Activated CD4-positive, alpha-beta T cell treated with anti-CD3 and anti-CD28 coated beads for 36 hours (primary cell): ENCODE results near the gene SULT1B1. TPM values are rescaled to one million over a fixed set of nuclear protein-coding genes. Genes with fewer than 3 reads are reported as not detected.

Experiments
- ATAC-seq: fragments of 200-7000 bp; cut with Tn5 transposase; one replicate; pipeline ENCODE4 v1.10.0; 2021; ENCODE audit warnings: mild to moderate bottlenecking, moderate library complexity
- CTCF ChIA-PET: fragments of 350-600 bp; sonication (Branson Sonifier 250); formaldehyde crosslinking; loops from one replicate; lab custom pipeline; 2021; ENCODE audit warnings: antibody characterized with exemption; lab: Charles Lee
- POLR2A ChIA-PET: fragments of 350-600 bp; sonication (Branson Sonifier 250); formaldehyde crosslinking; loops from one replicate; lab custom pipeline; 2021; ENCODE audit warnings: antibody characterized with exemption, inconsistent platforms; lab: Charles Lee
- DNase-seq: peaks from one replicate; pipeline ENCODE4 v3.0.0-alpha.2; 2020
- H3K27ac Mint-ChIP-seq: one replicate; pipeline ENCODE4 v1.8.0; 2021; ENCODE audit warnings: mixed read lengths
- H3K27me3 Mint-ChIP-seq: one replicate; pipeline ENCODE4 v1.8.0; 2021; ENCODE audit warnings: mixed read lengths
- H3K36me3 Mint-ChIP-seq: one replicate; pipeline ENCODE4 v1.8.0; 2021; ENCODE audit warnings: low read depth, mixed read lengths
- H3K4me1 Mint-ChIP-seq: one replicate; pipeline ENCODE4 v1.8.0; 2021; ENCODE audit warnings: mixed read lengths
- H3K4me3 Mint-ChIP-seq: one replicate; pipeline ENCODE4 v1.8.0; 2021; ENCODE audit warnings: mild to moderate bottlenecking, moderate library complexity, mixed read lengths
- H3K9me3 Mint-ChIP-seq: one replicate; pipeline ENCODE4 v1.8.0; 2021; ENCODE audit warnings: low read depth, mixed read lengths
- intact Hi-C, 2 experiments: fragments of 100-400 bp; cut with DNase I in 1 of 2; cut with micrococcal nuclease in 1 of 2; formaldehyde crosslinking; loops; one replicate each; pipeline versions ENCODE4 v1.14.2 to v1.15.1; 2022 to 2024; cut with DNase I, micrococcal nuclease
- total RNA-seq, 2 experiments: library from RNA; stranded (reverse); gene quantifications; one replicate each; pipeline ENCODE4 v1.2.3, GENCODE V29; 2021

SULT1B1 gene
- 1 to 10 TPM; 2.8 to 2.9 TPM for total RNA-seq

DNA sequence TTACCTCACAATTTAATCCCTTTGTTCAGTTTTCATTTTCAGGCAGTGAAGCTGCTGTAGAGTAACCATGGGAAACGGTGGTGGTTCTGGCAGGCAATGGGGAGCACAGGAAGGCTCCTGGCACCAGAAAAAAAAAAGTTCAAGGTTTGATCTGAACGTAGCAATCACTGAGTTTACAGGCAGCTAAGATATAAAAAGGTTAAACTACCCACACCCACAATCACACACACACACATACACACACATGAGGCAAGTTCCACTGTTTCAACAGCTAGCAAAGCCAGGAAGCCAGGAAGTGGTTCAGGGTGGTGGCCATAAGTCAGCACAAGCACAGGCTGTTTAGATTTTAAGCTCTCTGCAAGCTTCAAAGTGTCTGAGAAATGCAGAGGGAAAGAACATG is at the start of gene SULT1B1:
TSS of gene SULT1B1 (minus strand) at position 166 of the 400 bp plus-strand sequence. CDS start 5,403 bp downstream, outside the sequence.
- intact Hi-C loops: no loop called here
- CTCF ChIA-PET: interaction anchor here (1.8 kb wide), 1 partner anchor 9 kb away, joined by 5 read pairs; no protein-coding TSS in a partner anchor

DNA sequence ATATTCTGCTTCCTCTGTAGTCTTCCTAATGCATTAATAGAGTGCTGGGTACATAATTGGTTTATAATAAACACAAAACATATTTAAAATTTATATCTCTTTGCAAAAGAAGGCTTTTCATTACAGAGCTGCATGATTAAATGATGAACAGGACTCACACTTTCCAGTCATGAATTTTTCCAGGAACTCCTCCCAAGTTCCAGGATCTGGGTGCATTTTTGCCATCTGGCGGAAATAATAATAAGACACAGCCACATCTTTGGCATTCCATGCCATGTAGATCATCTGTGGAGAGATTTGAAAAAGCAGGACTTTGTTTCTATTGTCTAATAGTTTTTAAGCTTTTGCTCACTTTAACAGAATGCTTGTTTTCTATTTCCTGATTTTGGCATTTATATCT is 40.2 kb upstream of the SULT1B1 start:
- Mint-ChIP-seq H3K27me3 (no peaks in the 10 kb centered on the region), H3K36me3 (no peaks in the 10 kb centered on the region), H3K27ac (no peak overlapping the region), H3K4me3 (no peak overlapping the region), H3K9me3 (no peaks in the 10 kb centered on the region), H3K4me1 (no peaks in the 10 kb centered on the region)
- POLR2A ChIA-PET: no interaction called here
- CTCF ChIA-PET: no interaction called here
- intact Hi-C loops: no loop called here
- no peak for DNase-seq
- ATAC-seq: no peak

More for the DNA sequence above, at the start of gene SULT1B1:
- Mint-ChIP-seq H3K27ac (peak within 1 kb of the TSS; percentile 96), H3K27me3 (no peaks in the 10 kb centered on the region), H3K4me3 (peak within 1 kb of the TSS; percentile 70), H3K9me3 (no peaks in the 10 kb centered on the region), H3K36me3 (peaks cover 1% of the 10 kb centered on the region), H3K4me1 (peaks cover 56% of the 10 kb centered on the region)
- POLR2A ChIA-PET: interaction anchor here (0.7 kb wide), 1 partner anchor 61 kb away, joined by 3 read pairs; no protein-coding TSS in a partner anchor
- ATAC-seq: peak; percentile 87
- peak; percentile 66 for DNase-seq

DNA sequence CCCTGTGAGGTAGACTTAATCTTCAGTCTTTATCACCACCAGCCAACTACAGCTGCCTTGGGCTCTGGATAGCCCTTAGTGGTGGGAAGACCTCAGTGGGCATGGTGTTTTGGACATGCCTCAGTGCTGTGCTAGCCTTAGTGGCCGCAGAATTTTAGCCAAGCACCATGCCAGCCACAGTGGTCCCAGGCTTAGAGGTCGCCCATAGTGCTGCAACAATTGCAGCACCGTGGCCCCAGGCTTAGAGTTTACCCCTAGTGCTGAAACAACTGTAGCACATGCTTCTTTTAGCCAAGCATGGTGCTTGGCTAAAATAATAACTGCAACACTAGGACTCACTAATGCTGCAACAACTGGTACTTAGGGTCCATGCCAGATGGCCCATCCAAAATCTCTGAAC is 38.9 kb upstream of the SULT1B1 start:
- H3K27me3 Mint-ChIP-seq: no peaks in the 10 kb centered on the region
- H3K4me3 Mint-ChIP-seq: no peak overlapping the region
- H3K9me3 Mint-ChIP-seq: no peaks in the 10 kb centered on the region
- ChIA-PET POLR2A (no interaction called here), CTCF (no interaction called here)
- intact Hi-C loops: no loop called here
- no peaks in the 10 kb centered on the region for H3K4me1 Mint-ChIP-seq
- DNase-seq (no peak), ATAC-seq (no peak)
- no peaks in the 10 kb centered on the region for H3K36me3 Mint-ChIP-seq
- H3K27ac Mint-ChIP-seq: no peak overlapping the region

DNA sequence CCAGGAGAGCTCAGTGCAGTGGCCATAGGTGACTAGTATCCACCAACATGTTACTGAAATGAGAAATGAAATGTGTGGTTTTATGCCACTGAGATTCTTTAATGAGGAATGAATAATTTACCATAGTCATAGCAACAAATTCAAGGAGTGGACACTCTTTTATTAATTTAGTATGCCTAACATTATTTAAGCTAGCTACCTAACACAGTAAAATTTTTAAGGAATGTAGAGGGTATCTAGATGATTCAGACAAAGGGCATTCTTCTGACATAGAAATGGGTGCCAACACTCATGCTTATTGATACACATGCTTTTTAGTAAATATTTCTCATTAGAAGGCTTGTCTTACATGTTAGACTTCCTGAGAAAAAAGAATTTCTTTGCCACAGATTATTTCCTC is 33.3 kb upstream of the SULT1B1 start:
- no peaks in the 10 kb centered on the region for H3K36me3 Mint-ChIP-seq
- CTCF ChIA-PET: interaction anchor here (1.2 kb wide), 1 partner anchor 21 kb away, joined by 4 read pairs; no protein-coding TSS in a partner anchor
- intact Hi-C loops: no loop called here
- no peaks in the 10 kb centered on the region for H3K4me1 Mint-ChIP-seq
- POLR2A ChIA-PET: no interaction called here
- no peak for DNase-seq
- no peak overlapping the region for H3K4me3 Mint-ChIP-seq
- no peaks in the 10 kb centered on the region for H3K9me3 Mint-ChIP-seq
- no peak overlapping the region for H3K27ac Mint-ChIP-seq
- no peaks in the 10 kb centered on the region for H3K27me3 Mint-ChIP-seq
- ATAC-seq: no peak

DNA sequence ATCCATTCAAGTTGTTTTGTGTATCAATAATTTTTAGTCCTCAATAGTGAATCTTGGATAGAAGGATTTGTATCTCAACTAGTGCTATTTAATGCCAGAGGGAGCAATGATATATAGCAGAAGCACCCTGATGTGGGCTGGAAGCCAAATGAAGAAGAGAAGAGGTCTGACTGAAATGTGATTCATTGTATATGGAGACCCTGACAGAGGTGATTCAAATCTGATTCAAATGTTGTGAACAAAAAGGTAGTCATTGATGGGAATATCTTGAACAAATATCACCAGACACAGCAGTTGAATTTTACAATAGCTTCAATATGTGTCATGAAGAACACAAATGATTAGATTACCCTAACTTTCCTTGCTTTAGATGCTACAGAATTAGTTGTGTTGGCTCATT is 27.5 kb upstream of the SULT1B1 start:
- no peak overlapping the region for H3K27ac Mint-ChIP-seq
- CTCF ChIA-PET: no interaction called here
- no peaks in the 10 kb centered on the region for H3K27me3 Mint-ChIP-seq
- intact Hi-C loops: loop anchor here in 1 of 2 experiments (5.0 kb wide), 1 partner anchor 76 kb away; no protein-coding TSS in a partner anchor
- POLR2A ChIA-PET: no interaction called here
- H3K9me3 Mint-ChIP-seq: peaks cover 4% of the 10 kb centered on the region
- DNase-seq (no peak), ATAC-seq (peak; percentile 51)
- no peaks in the 10 kb centered on the region for H3K36me3 Mint-ChIP-seq
- H3K4me3 Mint-ChIP-seq: no peak overlapping the region
- no peaks in the 10 kb centered on the region for H3K4me1 Mint-ChIP-seq

DNA sequence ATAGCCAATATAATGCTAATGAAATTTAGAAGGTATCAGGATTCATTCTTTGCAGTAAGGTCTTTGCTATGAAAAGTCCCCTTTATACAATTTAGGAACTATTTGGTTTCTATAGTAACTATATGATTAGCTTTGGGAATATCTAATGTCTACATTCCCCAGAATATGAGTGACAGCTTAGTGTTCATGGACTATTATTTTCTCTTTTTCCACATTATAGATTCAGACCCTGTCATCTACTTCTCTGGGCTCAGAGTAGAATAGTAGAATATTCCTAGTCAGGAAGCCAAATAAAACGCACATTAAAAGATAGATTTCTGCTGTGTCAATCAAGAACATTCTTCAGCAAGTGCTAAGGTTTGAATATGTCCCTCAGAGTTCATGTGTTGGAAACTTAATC is 26.1 kb upstream of the SULT1B1 start:
- H3K4me3 Mint-ChIP-seq: no peak overlapping the region
- intact Hi-C loops: loop anchor here in 1 of 2 experiments (5.0 kb wide), 1 partner anchor 74 kb away; no protein-coding TSS in a partner anchor

DNA sequence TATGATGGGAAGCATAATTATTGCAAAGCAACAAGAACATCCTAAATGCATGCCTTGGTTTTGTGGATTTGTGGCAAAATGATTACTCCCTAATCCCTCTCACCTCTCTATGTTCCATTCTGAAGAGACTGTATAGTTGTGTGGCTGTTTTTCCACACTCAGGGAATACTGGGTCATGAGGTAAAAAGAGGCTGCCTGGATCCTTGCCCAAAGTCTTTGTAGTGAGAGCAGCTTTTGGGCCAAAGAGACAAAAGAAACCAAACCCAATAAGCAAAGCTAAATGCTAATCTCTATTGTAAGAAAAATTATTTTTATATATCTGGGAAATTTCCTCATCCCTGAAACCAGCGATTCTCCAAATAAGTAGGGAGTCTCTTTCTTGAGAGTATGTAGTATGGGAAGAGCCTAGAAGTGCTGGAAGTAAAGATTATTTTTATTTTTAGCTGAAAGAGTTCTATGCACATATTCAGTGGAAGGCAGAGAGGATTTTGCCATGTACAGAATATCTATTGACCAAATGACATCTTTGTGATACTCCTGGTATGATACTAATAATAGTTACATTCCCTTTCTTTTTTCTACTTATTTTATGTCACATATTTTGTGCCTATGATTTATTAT is 24.9 kb upstream of the SULT1B1 start:
- ChIA-PET POLR2A (no interaction called here), CTCF (interaction anchor here (0.6 to 0.7 kb wide), 2 partner anchors 203 to 267 kb away, joined by 3 read pairs; no protein-coding TSS in a partner anchor)
- DNase-seq (no peak), ATAC-seq (no peak)
- intact Hi-C loops: loop anchor here in 1 of 2 experiments (5.0 kb wide), 1 partner anchor 73 kb away; no protein-coding TSS in a partner anchor
- H3K27ac Mint-ChIP-seq: no peak overlapping the region
- H3K4me1 Mint-ChIP-seq: no peaks in the 10 kb centered on the region
- peaks cover 4% of the 10 kb centered on the region for H3K9me3 Mint-ChIP-seq
- H3K4me3 Mint-ChIP-seq: no peak overlapping the region
- no peaks in the 10 kb centered on the region for H3K27me3 Mint-ChIP-seq
- no peaks in the 10 kb centered on the region for H3K36me3 Mint-ChIP-seq

More for the DNA sequence above, 26.1 kb upstream of the SULT1B1 start:
- Mint-ChIP-seq H3K36me3 (no peaks in the 10 kb centered on the region), H3K27ac (no peak overlapping the region), H3K27me3 (no peaks in the 10 kb centered on the region), H3K9me3 (peaks cover 4% of the 10 kb centered on the region), H3K4me1 (no peaks in the 10 kb centered on the region)
- ChIA-PET POLR2A (no interaction called here), CTCF (interaction anchor here (0.7 kb wide), 1 partner anchor 664 kb away, joined by 3 read pairs; no protein-coding TSS in a partner anchor)
- DNase-seq (no peak), ATAC-seq (no peak)

DNA sequence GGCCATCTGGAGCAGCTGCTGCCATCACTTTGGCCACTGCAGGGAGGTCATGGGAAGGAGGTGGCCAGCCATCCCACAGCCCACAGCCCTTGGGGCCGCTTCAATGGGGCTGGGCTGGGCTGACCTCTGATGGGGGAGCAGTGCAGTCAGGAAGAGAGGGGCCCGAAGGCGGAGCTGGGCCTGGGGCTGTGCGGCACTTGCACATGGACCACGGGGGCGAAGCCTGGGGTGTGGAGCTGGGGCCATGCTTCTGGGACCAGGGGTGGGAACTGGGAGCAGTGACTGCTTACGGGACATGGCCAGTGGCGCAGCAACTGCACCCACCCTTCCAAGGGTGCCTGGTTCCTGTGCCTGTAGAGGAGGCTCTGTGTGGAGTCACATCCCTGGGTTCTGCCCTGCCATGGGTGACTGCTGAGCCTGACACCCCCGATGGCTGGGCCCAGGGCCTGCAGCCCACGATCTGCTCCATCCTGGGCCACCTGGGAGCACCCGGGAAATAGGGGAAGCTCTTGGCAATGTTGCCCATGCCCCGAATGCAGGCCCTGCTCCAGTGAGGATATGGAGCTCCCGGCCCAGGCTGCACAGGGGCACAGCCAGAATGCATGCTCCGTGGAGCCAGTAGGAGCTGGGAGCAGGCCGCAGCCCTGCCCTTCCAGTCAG is 22.4 kb upstream of the SULT1B1 start:
- peaks cover 4% of the 10 kb centered on the region for H3K9me3 Mint-ChIP-seq
- no peaks in the 10 kb centered on the region for H3K27me3 Mint-ChIP-seq
- no peak overlapping the region for H3K4me3 Mint-ChIP-seq
- ChIA-PET POLR2A (no interaction called here), CTCF (interaction anchor here (0.6 kb wide), 1 partner anchor 92 kb away, joined by 3 read pairs; no protein-coding TSS in a partner anchor)
- H3K4me1 Mint-ChIP-seq: no peaks in the 10 kb centered on the region
- DNase-seq (no peak), ATAC-seq (no peak)
- intact Hi-C loops: no loop called here
- H3K36me3 Mint-ChIP-seq: no peaks in the 10 kb centered on the region
- H3K27ac Mint-ChIP-seq: no peak overlapping the region

DNA sequence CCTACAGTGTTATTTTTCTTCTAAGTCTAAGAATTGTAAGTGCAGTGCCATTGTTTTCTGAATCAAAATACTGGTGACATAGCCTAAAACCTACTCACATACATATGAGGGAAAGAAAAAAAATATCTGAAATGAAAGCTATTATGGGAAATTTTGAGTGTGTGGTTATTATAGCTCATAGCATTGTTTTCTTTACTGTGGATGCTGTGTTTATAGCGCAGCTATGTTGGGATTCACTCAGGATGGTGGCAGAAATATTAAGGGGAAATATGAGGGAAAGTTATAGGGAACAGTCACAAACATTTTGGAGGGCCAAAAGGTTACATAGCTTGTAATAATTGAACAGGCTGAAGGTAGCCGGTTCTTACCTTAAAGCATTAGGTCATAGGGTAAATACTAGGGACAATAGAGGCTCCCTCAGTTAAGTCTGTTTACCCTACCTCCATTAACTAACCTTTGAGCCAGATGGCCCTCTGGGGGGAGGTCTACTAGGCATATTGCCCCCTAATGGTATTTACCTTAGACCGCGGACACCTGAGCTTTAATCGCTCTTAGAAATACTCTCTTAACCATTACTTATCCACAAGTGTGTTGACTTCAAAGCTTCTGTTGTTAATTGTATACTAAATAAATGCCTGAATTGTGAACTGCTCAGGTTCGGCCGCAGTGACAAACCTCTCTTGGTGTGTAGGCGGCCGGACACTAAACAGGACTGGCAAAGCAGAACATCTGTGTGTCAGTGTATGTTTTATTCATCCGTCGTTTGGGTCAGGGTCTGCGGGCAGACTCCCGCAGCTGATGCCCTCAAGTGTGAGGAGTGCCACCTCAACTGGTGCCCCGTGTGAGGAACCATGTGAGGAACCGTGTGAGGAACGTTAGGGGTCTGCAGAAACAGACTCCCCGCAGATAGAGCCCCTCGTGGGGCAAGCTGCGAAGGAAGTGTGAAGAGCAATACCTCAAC is 21.3 kb upstream of the SULT1B1 start:
- H3K27me3 Mint-ChIP-seq: no peaks in the 10 kb centered on the region
- H3K27ac Mint-ChIP-seq: no peak overlapping the region
- peaks cover 4% of the 10 kb centered on the region for H3K9me3 Mint-ChIP-seq
- H3K4me3 Mint-ChIP-seq: no peak overlapping the region
- DNase-seq: no peak
- no peaks in the 10 kb centered on the region for H3K4me1 Mint-ChIP-seq
- ATAC-seq: no peak
- H3K36me3 Mint-ChIP-seq: no peaks in the 10 kb centered on the region
- ChIA-PET POLR2A (interaction anchor here (0.6 kb wide), 1 partner anchor 377 kb away, joined by 7 read pairs; no protein-coding TSS in a partner anchor), CTCF (interaction anchor here (0.7 kb wide), 1 partner anchor 31 kb away, joined by 3 read pairs; no protein-coding TSS in a partner anchor)
- intact Hi-C loops: no loop called here

DNA sequence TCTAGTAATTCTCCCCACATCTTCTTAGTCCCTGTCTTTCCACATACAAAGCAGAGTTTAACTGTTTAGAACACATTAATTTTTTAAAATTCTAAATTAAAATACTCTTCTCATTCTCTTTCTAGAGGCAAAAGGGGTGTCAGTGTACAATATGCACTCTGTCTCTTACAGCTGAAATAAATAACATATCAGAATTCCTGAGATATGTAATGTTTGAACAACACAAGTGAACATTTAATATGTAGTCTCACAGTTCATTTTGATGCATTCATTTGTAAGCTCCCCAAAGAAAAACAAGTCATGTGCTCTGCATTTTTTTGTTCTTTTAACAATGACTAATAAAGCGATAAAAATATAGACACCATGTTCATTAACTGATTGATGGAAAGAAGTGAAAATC is 19.7 kb upstream of the SULT1B1 start:
- no peaks in the 10 kb centered on the region for H3K27me3 Mint-ChIP-seq
- intact Hi-C loops: no loop called here
- no peaks in the 10 kb centered on the region for H3K36me3 Mint-ChIP-seq
- ATAC-seq (no peak), DNase-seq (no peak)
- POLR2A ChIA-PET: no interaction called here
- CTCF ChIA-PET: interaction anchor here (0.9 to 1.1 kb wide), 2 partner anchors 43 to 101 kb away, joined by 3 read pairs; no protein-coding TSS in a partner anchor
- H3K27ac Mint-ChIP-seq: no peak overlapping the region
- H3K9me3 Mint-ChIP-seq: peaks cover 4% of the 10 kb centered on the region
- no peak overlapping the region for H3K4me3 Mint-ChIP-seq
- H3K4me1 Mint-ChIP-seq: no peaks in the 10 kb centered on the region

DNA sequence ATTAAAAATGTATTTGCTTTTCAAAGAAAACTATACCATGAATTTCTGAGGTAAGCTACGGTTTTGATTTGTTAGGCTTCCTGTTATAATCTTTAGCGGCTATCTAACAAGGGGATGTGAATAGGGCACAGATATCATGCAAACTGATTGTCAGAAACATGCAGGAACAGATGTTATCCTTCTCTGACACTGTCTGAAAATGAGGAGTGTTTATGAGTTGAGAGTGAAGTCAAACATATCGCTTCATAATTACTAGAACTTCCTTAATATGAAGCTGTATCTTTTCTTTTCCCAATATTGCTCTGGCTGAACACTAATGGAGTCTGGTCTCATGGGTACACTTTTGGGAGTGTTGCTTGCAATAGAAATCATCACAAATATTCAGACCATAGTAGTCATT is 16.3 kb upstream of the SULT1B1 start:
- H3K27ac Mint-ChIP-seq: no peak overlapping the region

More for the DNA sequence above, 16.3 kb upstream of the SULT1B1 start:
- DNase-seq (no peak), ATAC-seq (no peak)
- Mint-ChIP-seq H3K36me3 (no peaks in the 10 kb centered on the region), H3K27me3 (no peaks in the 10 kb centered on the region), H3K4me3 (no peak overlapping the region), H3K4me1 (no peaks in the 10 kb centered on the region), H3K9me3 (no peaks in the 10 kb centered on the region)
- ChIA-PET CTCF (no interaction called here), POLR2A (no interaction called here)
- intact Hi-C loops: no loop called here
